H9 (cell line): Measurements from ENCODE around the gene MICAL2. TPM values are rescaled to one million over a fixed set of nuclear protein-coding genes. Genes with fewer than 3 reads are reported as not detected.

Experiments used
- DNase-seq: peaks from one replicate; pipeline ENCODE4 v3.0.0-alpha.2; 2017
- H2AFZ ChIP-seq: one replicate; pipeline ENCODE4 v1.6.1; 2013; ENCODE audit warnings: mild to moderate bottlenecking, low read length, control low read depth, moderate library complexity
- H2AK5ac ChIP-seq: 2 replicates; pipeline ENCODE4 v1.6.1; 2013; ENCODE audit warnings: low read length, control low read depth, mixed read lengths; ENCODE audit not compliant: insufficient read length
- H2BK120ac ChIP-seq: one replicate; pipeline ENCODE4 v1.6.1; 2013; ENCODE audit warnings: low read depth, mild to moderate bottlenecking, low read length, control low read depth, inconsistent platforms; ENCODE audit not compliant: poor library complexity, severe bottlenecking
- H2BK12ac ChIP-seq: 2 replicates; pipeline ENCODE4 v1.6.1; 2013; ENCODE audit warnings: low read length, control low read depth, mixed read lengths, low read depth; ENCODE audit not compliant: insufficient read length
- H2BK15ac ChIP-seq: 2 replicates; pipeline ENCODE4 v1.6.1; 2013; ENCODE audit warnings: low read depth, low read length, control low read depth
- H2BK20ac ChIP-seq: one replicate; pipeline ENCODE4 v1.6.1; 2013; ENCODE audit warnings: low read depth, mild to moderate bottlenecking, low read length, control low read depth, inconsistent platforms; ENCODE audit not compliant: poor library complexity, severe bottlenecking
- H2BK5ac ChIP-seq: 2 replicates; pipeline ENCODE4 v1.6.1; 2013; ENCODE audit warnings: low read length, control low read depth, mixed read lengths; ENCODE audit not compliant: insufficient read length
- H3K14ac ChIP-seq: 2 replicates; pipeline ENCODE4 v1.6.1; 2013; ENCODE audit warnings: low read length, control low read depth; ENCODE audit not compliant: insufficient read depth
- H3K18ac ChIP-seq: 2 replicates; pipeline ENCODE4 v1.6.1; 2013; ENCODE audit warnings: low read depth, mild to moderate bottlenecking, mixed read lengths, low read length, control low read depth; ENCODE audit not compliant: insufficient read length
- H3K23ac ChIP-seq: 2 replicates; pipeline ENCODE4 v1.6.1; 2013; ENCODE audit warnings: low read length, control low read depth, mixed read lengths, low read depth; ENCODE audit not compliant: insufficient read length
- H3K23me2 ChIP-seq: 2 replicates; pipeline ENCODE4 v1.6.1; 2013; ENCODE audit warnings: low read depth, mild to moderate bottlenecking, mixed read lengths, low read length, control low read depth; ENCODE audit not compliant: insufficient read length, poor library complexity, severe bottlenecking
- H3K27ac ChIP-seq: 2 replicates; pipeline ENCODE4 v1.5.1; 2013; ENCODE audit warnings: low read length, control low read depth, mixed read lengths, low read depth; ENCODE audit not compliant: insufficient read length
- H3K27me3 ChIP-seq: 2 replicates; pipeline ENCODE4 v1.6.1; 2013; ENCODE audit warnings: low read length, control low read depth, inconsistent platforms; ENCODE audit not compliant: insufficient read depth
- H3K4ac ChIP-seq: 2 replicates; pipeline ENCODE4 v1.6.1; 2013; ENCODE audit warnings: low read depth, mild to moderate bottlenecking, control low read depth, inconsistent platforms, low read length, moderate library complexity
- H3K4me1 ChIP-seq: 2 replicates; pipeline ENCODE4 v1.6.1; 2013; ENCODE audit warnings: low read length, control low read depth, inconsistent platforms; ENCODE audit not compliant: insufficient read depth
- H3K4me2 ChIP-seq: 2 replicates; pipeline ENCODE4 v1.6.1; 2013; ENCODE audit warnings: low read length, control low read depth, mixed read lengths; ENCODE audit not compliant: insufficient read length, insufficient read depth
- H3K56ac ChIP-seq: 2 replicates; pipeline ENCODE4 v1.6.1; 2013; ENCODE audit warnings: low read depth, mild to moderate bottlenecking, mixed read lengths, low read length, control low read depth; ENCODE audit not compliant: insufficient read length
- H3K79me1 ChIP-seq: 2 replicates; pipeline ENCODE4 v1.6.1; 2013; ENCODE audit warnings: low read depth, mild to moderate bottlenecking, moderate library complexity, low read length, control low read depth, inconsistent platforms; ENCODE audit not compliant: insufficient read depth, poor library complexity, severe bottlenecking
- H3K79me2 ChIP-seq: 2 replicates; pipeline ENCODE4 v1.6.1; 2013; ENCODE audit warnings: low read length, control low read depth, inconsistent platforms; ENCODE audit not compliant: insufficient read depth
- H3K9ac ChIP-seq: 2 replicates; pipeline ENCODE4 v1.6.1; 2013; ENCODE audit warnings: low read length, control low read depth, mixed read lengths; ENCODE audit not compliant: insufficient read length; ENCODE audit errors: extremely low read depth
- H3K9me3 ChIP-seq: one replicate; pipeline ENCODE4 v1.6.1; 2013; ENCODE audit warnings: low read depth, low read length, inconsistent platforms; ENCODE audit not compliant: control insufficient read depth
- H3T11ph ChIP-seq: one replicate; pipeline ENCODE4 v1.6.1; 2013; ENCODE audit warnings: mild to moderate bottlenecking, low read length, control low read depth, inconsistent platforms
- H4K20me1 ChIP-seq: one replicate; pipeline ENCODE4 v1.6.1; 2013; ENCODE audit not compliant: control insufficient read depth, insufficient read length, insufficient read depth
- H4K5ac ChIP-seq: 2 replicates; pipeline ENCODE4 v1.6.1; 2013; ENCODE audit warnings: low read depth, mild to moderate bottlenecking, mixed read lengths, low read length, control low read depth; ENCODE audit not compliant: insufficient read length
- H4K8ac ChIP-seq: replicated peaks from 2 replicates; pipeline ENCODE4 v1.6.1; 2013; ENCODE audit warnings: low read length, control low read depth, mixed read lengths, low read depth; ENCODE audit not compliant: insufficient read length
- H4K91ac ChIP-seq: 2 replicates; pipeline ENCODE4 v1.6.1; 2013; ENCODE audit warnings: low read depth, mild to moderate bottlenecking, moderate library complexity, mixed read lengths, low read length, control low read depth; ENCODE audit not compliant: insufficient read length
- H3K27ac Mint-ChIP-seq, 3 experiments: 2 replicates in 2 of 3; 3 replicates in 1 of 3; pipeline ENCODE4 v1.8.0; 2020 to 2021; ENCODE audit warnings: mixed read lengths in 3 of 3, mild to moderate bottlenecking in 1 of 3, moderate library complexity in 1 of 3
- H3K27me3 Mint-ChIP-seq: 2 replicates; pipeline ENCODE4 v1.8.0; 2021; ENCODE audit warnings: low read depth, mild to moderate bottlenecking, moderate library complexity, mixed read lengths
- H3K36me3 Mint-ChIP-seq, 3 experiments: 2 replicates in 2 of 3; 3 replicates in 1 of 3; pipeline ENCODE4 v1.8.0; 2020 to 2021; ENCODE audit warnings: low read depth in 3 of 3, mixed read lengths in 3 of 3; ENCODE audit not compliant: insufficient read depth in 1 of 3
- H3K4me1 Mint-ChIP-seq, 2 experiments: 2 replicates each; pipeline ENCODE4 v1.8.0; 2020; ENCODE audit warnings: mixed read lengths in 2 of 2
- H3K4me3 Mint-ChIP-seq, 2 experiments: 2 replicates in 1 of 2; 3 replicates in 1 of 2; pipeline ENCODE4 v1.8.0; 2020 to 2021; ENCODE audit warnings: mild to moderate bottlenecking in 2 of 2, mixed read lengths in 2 of 2, moderate library complexity in 1 of 2
- H3K9me3 Mint-ChIP-seq, 2 experiments: 2 replicates in 1 of 2; 3 replicates in 1 of 2; pipeline ENCODE4 v1.8.0; 2020; ENCODE audit warnings: mild to moderate bottlenecking in 2 of 2, mixed read lengths in 2 of 2, moderate library complexity in 1 of 2
- WGBS: extraction: QIAGEN DNeasy Blood & Tissue Kit; methylation state at CpG from one replicate; pipeline ENCODE4 v1.1.7; 2013; ENCODE audit warnings: missing lambda C conversion rate, low lambda C conversion rate, mixed read lengths; ENCODE audit not compliant: insufficient read length; ENCODE audit errors: extremely low coverage; 5-methylcytosine and 5-hydroxymethylcytosine counted together
- total RNA-seq: library from RNA; stranded (reverse); gene quantifications from 2 replicates; pipeline ENCODE4 v1.2.1, GENCODE V29; 2021
- TF ChIP-seq, protein P1 (sequence below): fragments of 200-600 bp; sonication (generic); conservative IDR thresholded peaks from 3 replicates; pipeline ENCODE4 v1.8.0; 2021; ENCODE audit warnings: antibody characterized with exemption, mild to moderate bottlenecking

The MICAL2 gene
- total RNA-seq, 1 experiment from 2014 or later, result 4.7 TPM

DNA sequence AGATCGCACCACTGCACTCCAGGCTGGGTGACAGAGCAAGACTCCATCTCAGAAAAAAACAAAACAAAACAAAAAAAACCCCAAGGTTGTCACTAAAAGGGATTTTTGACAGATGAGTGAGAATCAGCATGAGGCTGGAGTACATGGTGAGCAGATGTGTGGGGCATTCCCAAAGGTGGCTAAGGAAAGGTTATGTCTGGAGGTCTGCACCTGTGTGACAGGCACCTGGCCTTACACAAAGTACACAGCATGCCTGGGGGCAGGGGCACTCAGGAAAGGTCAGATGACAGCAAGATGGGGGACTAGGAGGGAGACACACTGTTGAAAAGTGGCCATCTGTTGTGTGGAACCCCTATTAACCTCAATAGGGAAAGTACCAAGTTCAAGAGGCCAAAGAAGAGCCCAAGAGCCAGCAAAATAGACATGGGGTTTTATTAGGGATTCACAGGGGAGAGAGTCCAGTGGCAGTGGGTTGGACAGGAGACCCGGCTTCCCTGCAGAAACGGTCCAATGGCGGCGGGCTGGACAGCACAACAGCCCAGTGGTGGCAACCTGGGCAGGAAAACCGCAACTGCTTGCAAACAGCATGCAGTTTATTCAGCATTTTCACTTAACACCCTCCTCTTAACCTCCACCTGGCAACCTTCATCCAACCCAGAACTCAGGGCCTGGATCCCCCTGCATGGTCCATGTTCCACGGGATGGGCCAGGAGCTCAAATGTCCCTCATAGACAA, 101.1 kb downstream of the MICAL2 start:
- Histone ChIP-seq H2BK15ac (no peak overlapping the region), H2BK5ac (no peak overlapping the region), H2AK5ac (no peak overlapping the region), H3K14ac (no peak overlapping the region), H3K27ac (no peak overlapping the region), H2AFZ (no peak overlapping the region), H4K91ac (no peak overlapping the region), H3K79me2 (no peaks in the 10 kb centered on the region), H3T11ph (no peak overlapping the region), H3K4ac (no peak overlapping the region), H4K20me1 (no peaks in the 10 kb centered on the region), H3K4me1 (no peaks in the 10 kb centered on the region), H3K9me3 (no peaks in the 10 kb centered on the region), H2BK12ac (no peak overlapping the region), H3K56ac (no peak overlapping the region), H3K23ac (no peak overlapping the region), H4K5ac (no peak overlapping the region), H3K4me2 (no peak overlapping the region), H4K8ac (no peak overlapping the region), H3K79me1 (no peaks in the 10 kb centered on the region), H2BK20ac (no peak overlapping the region), H3K9ac (no peak overlapping the region), H3K23me2 (no peaks in the 10 kb centered on the region), H2BK120ac (no peak overlapping the region), H3K18ac (no peak overlapping the region), H3K27me3 (no peaks in the 10 kb centered on the region)
- no CpG with 5 or more reads among the region's 7 CpGs for WGBS
- TF ChIP-seq, protein P1, sequence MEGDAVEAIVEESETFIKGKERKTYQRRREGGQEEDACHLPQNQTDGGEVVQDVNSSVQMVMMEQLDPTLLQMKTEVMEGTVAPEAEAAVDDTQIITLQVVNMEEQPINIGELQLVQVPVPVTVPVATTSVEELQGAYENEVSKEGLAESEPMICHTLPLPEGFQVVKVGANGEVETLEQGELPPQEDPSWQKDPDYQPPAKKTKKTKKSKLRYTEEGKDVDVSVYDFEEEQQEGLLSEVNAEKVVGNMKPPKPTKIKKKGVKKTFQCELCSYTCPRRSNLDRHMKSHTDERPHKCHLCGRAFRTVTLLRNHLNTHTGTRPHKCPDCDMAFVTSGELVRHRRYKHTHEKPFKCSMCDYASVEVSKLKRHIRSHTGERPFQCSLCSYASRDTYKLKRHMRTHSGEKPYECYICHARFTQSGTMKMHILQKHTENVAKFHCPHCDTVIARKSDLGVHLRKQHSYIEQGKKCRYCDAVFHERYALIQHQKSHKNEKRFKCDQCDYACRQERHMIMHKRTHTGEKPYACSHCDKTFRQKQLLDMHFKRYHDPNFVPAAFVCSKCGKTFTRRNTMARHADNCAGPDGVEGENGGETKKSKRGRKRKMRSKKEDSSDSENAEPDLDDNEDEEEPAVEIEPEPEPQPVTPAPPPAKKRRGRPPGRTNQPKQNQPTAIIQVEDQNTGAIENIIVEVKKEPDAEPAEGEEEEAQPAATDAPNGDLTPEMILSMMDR, result no peak
- Mint-ChIP-seq H3K36me3 (no peaks in the 10 kb centered on the region), H3K27me3 (peaks cover 2% of the 10 kb centered on the region; the same call in 1 of the 2 replicates), H3K4me3 (no peak overlapping the region), H3K27ac (no peak overlapping the region; a peak in 1 of 7 replicates), H3K4me1 (peaks cover 8 to 17% of the 10 kb centered on the region in 2 experiments), H3K9me3 (no peaks in the 10 kb centered on the region)
- DNase-seq, result no peak
